HepG2 (cell line): ENCODE results near the gene ETS1. TPM values are rescaled to one million over a fixed set of nuclear protein-coding genes. Genes with fewer than 3 reads are reported as not detected.

ENCODE experiments used
- ATAC-seq: fragments of 200-7000 bp; cut with Tn5 transposase; 3 replicates; pipeline ENCODE4 v1.9.1; 2020; ENCODE audit warnings: mild to moderate bottlenecking, moderate library complexity
- BruUV-seq: library from RNA; stranded (reverse); fragments of 400-500 nt; replicated peaks from 2 replicates; lab custom pipeline; 2021; lab: Mats Ljungman, UMichigan
- CTCF ChIA-PET: fragments of 300-600 bp; formaldehyde crosslinking; extraction: SDS; loops from one replicate; lab custom pipeline; 2021; ENCODE audit warnings: low total read pairs, inconsistent platforms, low intra/inter-chr PET ratio; lab: Yijun Ruan, JAX
- POLR2A ChIA-PET: fragments of 350-600 bp; sonication (Branson Sonifier 250); formaldehyde crosslinking; loops from one replicate; lab custom pipeline; 2020; ENCODE audit warnings: antibody characterized with exemption, inconsistent platforms; lab: Yijun Ruan, JAX
- DNase-seq: peaks from one replicate; pipeline ENCODE4 v3.0.0-alpha.2; 2015; ENCODE audit warnings: low spot score
- FAIRE-seq: peaks from 3 replicates; lab custom pipeline; 2011; peaks lifted over from hg19 to GRCh38; lab: Jason Lieb, UNC
- H2AFZ ChIP-seq: one replicate; pipeline ENCODE4 v1.6.1; 2011; ENCODE audit warnings: low read length, inconsistent platforms
- H3K27ac ChIP-seq: fragments of 300-600 bp; 3 replicates; pipeline ENCODE4 v1.8.0; 2011; ENCODE audit warnings: mixed run types, mild to moderate bottlenecking, mixed read lengths, low read length, inconsistent platforms; ENCODE audit not compliant: insufficient read depth; ENCODE audit errors: extremely low read length
- H3K27me3 ChIP-seq, 2 experiments: fragments of 200-600 bp in 1 of 2; 2 replicates in 1 of 2; 3 replicates in 1 of 2; pipeline versions ENCODE4 v1.6.0 to v1.8.0; 2011; ENCODE audit warnings: low read length in 2 of 2, mild to moderate bottlenecking in 2 of 2, moderate library complexity in 2 of 2, inconsistent platforms in 1 of 2; ENCODE audit not compliant: insufficient read depth in 2 of 2, control insufficient read depth in 1 of 2
- H3K36me3 ChIP-seq, 2 experiments: fragments of 200-600 bp in 1 of 2; replicated peaks in 1 of 2; 2 replicates in 1 of 2; 3 replicates in 1 of 2; pipeline versions ENCODE4 v1.5.1 to v1.8.0; 2011; ENCODE audit warnings: low read length in 2 of 2, inconsistent platforms in 1 of 2; ENCODE audit not compliant: insufficient read depth in 2 of 2, control insufficient read depth in 1 of 2
- H3K4me1 ChIP-seq: 2 replicates; pipeline ENCODE4 v1.5.1; 2012; ENCODE audit warnings: low read length, inconsistent platforms; ENCODE audit not compliant: insufficient read depth
- H3K4me2 ChIP-seq: 2 replicates; pipeline ENCODE4 v1.6.0; 2011; ENCODE audit warnings: low read depth, low read length, inconsistent platforms
- H3K4me3 ChIP-seq, 3 experiments: fragments of 200-600 bp in 1 of 3; sonication (generic), shearing (Covaris generic) in 1 of 3; replicated peaks in 1 of 3; 2 replicates each; pipeline ENCODE4 v1.5.1; 2011 to 2016; ENCODE audit warnings: low read length in 3 of 3, inconsistent platforms in 2 of 3, low read depth in 2 of 3, mild to moderate bottlenecking in 2 of 3, control low read depth in 1 of 3, mixed read lengths in 1 of 3; ENCODE audit not compliant: insufficient read depth in 1 of 3
- H3K79me2 ChIP-seq: one replicate; pipeline ENCODE4 v1.6.1; 2011; ENCODE audit warnings: low read length, inconsistent platforms; ENCODE audit not compliant: insufficient read depth
- H3K9ac ChIP-seq: 2 replicates; pipeline ENCODE4 v1.6.0; 2011; ENCODE audit warnings: mild to moderate bottlenecking, low read depth, low read length, inconsistent platforms; ENCODE audit not compliant: insufficient read depth
- H3K9me3 ChIP-seq: 2 replicates; pipeline ENCODE4 v1.5.1; 2012; ENCODE audit warnings: mild to moderate bottlenecking, low read length
- H4K20me1 ChIP-seq: 2 replicates; pipeline ENCODE4 v1.6.0; 2011; ENCODE audit warnings: inconsistent platforms, mild to moderate bottlenecking, low read length, moderate library complexity; ENCODE audit not compliant: insufficient read depth
- ATF7-NPFF ChIP-seq: sonication (generic); formaldehyde crosslinking; IDR thresholded peaks from 2 replicates; pipeline ENCODE4 v1.8.1; 2023; ENCODE audit warnings: mild to moderate bottlenecking, low read depth, missing genetic modification reagents, moderate library complexity
- EED ChIP-seq: sonication (generic); formaldehyde crosslinking; IDR thresholded peaks from 2 replicates; pipeline ENCODE4 v1.5.0; 2020; ENCODE audit warnings: mild to moderate bottlenecking, missing genetic modification reagents
- KDM6A ChIP-seq: IDR thresholded peaks from 2 replicates; pipeline ENCODE4 v1.6.1; 2016; ENCODE audit warnings: low read depth
- KMT2A ChIP-seq: sonication (generic); formaldehyde crosslinking; IDR thresholded peaks from 2 replicates; pipeline ENCODE4 v1.4.0; 2020; ENCODE audit warnings: missing genetic modification reagents
- MEIS1 ChIP-seq: sonication (generic); formaldehyde crosslinking; IDR thresholded peaks from 2 replicates; pipeline ENCODE4 v1.9.0; 2021; ENCODE audit warnings: mild to moderate bottlenecking, missing genetic modification reagents, moderate library complexity, borderline replicate concordance
- NPAS2 ChIP-seq: sonication (generic); formaldehyde crosslinking; IDR thresholded peaks from 2 replicates; pipeline ENCODE4 v1.8.0; 2022; ENCODE audit warnings: mild to moderate bottlenecking, missing genetic modification reagents, borderline replicate concordance
- NR2F1 ChIP-seq, 2 experiments: fragments of 450-650 bp in 1 of 2; formaldehyde crosslinking in 1 of 2; IDR thresholded peaks; 2 replicates each; pipeline versions ENCODE4 v1.5.0 to v1.6.1; 2016 to 2020; ENCODE audit warnings: mild to moderate bottlenecking in 1 of 2, missing compliant biosample characterization in 1 of 2, missing genetic modification reagents in 1 of 2, moderate library complexity in 1 of 2
- SNAPC2 ChIP-seq: sonication (generic); formaldehyde crosslinking; IDR thresholded peaks from 2 replicates; pipeline ENCODE4 v1.8.1; 2022; ENCODE audit warnings: mild to moderate bottlenecking, missing genetic modification reagents
- SUZ12 ChIP-seq: fragments of 150-350 bp; IDR thresholded peaks from 2 replicates; pipeline ENCODE4 v1.6.1; 2014; ENCODE audit warnings: low read depth, low read length
- ZBTB8A ChIP-seq: sonication (generic); formaldehyde crosslinking; IDR thresholded peaks from 2 replicates; pipeline ENCODE4 v1.4.0; 2020; ENCODE audit warnings: mild to moderate bottlenecking, low read depth, missing genetic modification reagents, borderline replicate concordance
- ZFP82 ChIP-seq: sonication (generic); formaldehyde crosslinking; IDR thresholded peaks from 2 replicates; pipeline ENCODE4 v1.5.1; 2020; ENCODE audit warnings: mild to moderate bottlenecking, missing genetic modification reagents, borderline replicate concordance
- ZNF260 ChIP-seq: sonication (generic); formaldehyde crosslinking; IDR thresholded peaks from 2 replicates; pipeline ENCODE4 v1.4.0; 2020; ENCODE audit warnings: missing genetic modification reagents, low read depth, mild to moderate bottlenecking, borderline replicate concordance
- ZNF761 ChIP-seq: sonication (generic); formaldehyde crosslinking; conservative IDR thresholded peaks from 2 replicates; pipeline ENCODE4 v1.4.0; 2020; ENCODE audit warnings: mild to moderate bottlenecking, missing genetic modification reagents
- WGBS: methylation state at CpG from one replicate; pipeline ENCODE4 v1.1.6; 2017; ENCODE audit warnings: low lambda C conversion rate; 5-methylcytosine and 5-hydroxymethylcytosine counted together
- in situ Hi-C: cut with HindIII; loops from 2 replicates; pipeline ENCODE4 v1.10.0; 2017; ENCODE audit warnings: low pct_unique_long_range_greater_than_20kb; ENCODE audit not compliant: extremely low pct_ligation_motif_present
- intact Hi-C: fragments of 100-400 bp; cut with micrococcal nuclease; formaldehyde crosslinking; loops from one replicate; pipeline ENCODE4 v1.10.0; 2022; ENCODE audit not compliant: unreplicated experiment
- polyA plus RNA-seq, 8 experiments: library from polyadenylated mRNA; depleted of rRNA in 3 of 8; stranded (reverse) in 7 of 8; unstranded in 1 of 8; fragments of >200 nt; fragmentation: Illumina TruSeq in 4 of 8; extraction: Trizol in 4 of 8; gene quantifications; 2 replicates each; pipeline versions ENCODE4 v1.2.1 to v1.2.3, GENCODE V29; 2011 to 2016; ENCODE audit warnings: low read depth in 4 of 8, missing spikeins in 1 of 8, mixed read lengths in 1 of 8; ENCODE audit not compliant: insufficient read depth in 1 of 8
- total RNA-seq, 5 experiments: library from RNA; depleted of rRNA; stranded (reverse); fragments of >200 nt; fragmentation: Illumina TruSeq; extraction: Trizol; gene quantifications; 2 replicates each; pipeline ENCODE4 v1.2.3, GENCODE V29; 2016; ENCODE audit warnings: low read depth in 1 of 5
- TF ChIP-seq, protein P1 (sequence below): sonication (generic); formaldehyde crosslinking; IDR thresholded peaks from 2 replicates; pipeline ENCODE4 v1.5.0; 2020; ENCODE audit warnings: mild to moderate bottlenecking, missing genetic modification reagents, borderline replicate concordance
- TF ChIP-seq, protein P2 (sequence below): sonication (generic); formaldehyde crosslinking; IDR thresholded peaks from 2 replicates; pipeline ENCODE4 v1.4.0; 2020; ENCODE audit warnings: missing genetic modification reagents
- TF ChIP-seq, protein P3 (sequence below): sonication (generic); formaldehyde crosslinking; IDR thresholded peaks from 2 replicates; pipeline ENCODE4 v1.4.0; 2020; ENCODE audit warnings: missing genetic modification reagents

The ETS1 gene
- total and polyA plus RNA-seq, 2 of the 13 experiments (the other 11 are each of a cell fraction or from before 2014, with no cell fraction given): 0.18 to 0.34 TPM

DNA sequence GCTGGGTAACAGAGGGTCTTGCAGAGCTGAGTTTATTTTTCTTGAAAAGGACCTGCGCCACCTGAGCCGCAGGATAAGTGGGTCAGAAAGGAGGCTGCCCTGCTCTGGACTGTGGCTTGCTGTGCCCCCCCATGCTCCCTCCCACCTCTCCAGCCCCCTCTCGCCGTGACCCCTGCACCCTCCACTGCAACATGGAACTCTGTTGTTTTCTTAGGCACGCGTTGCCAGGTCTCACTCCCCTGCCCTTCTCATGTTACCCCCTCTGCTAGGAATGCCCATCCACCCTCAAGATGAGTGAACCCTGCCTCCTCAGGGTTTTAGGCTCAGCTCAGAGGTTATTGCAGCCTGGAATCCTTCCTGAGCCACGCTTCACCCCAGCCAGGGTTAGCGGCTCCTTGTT, 10.8 kb downstream of the ETS1 start:
- no peaks in the 10 kb centered on the region for H3K36me3 ChIP-seq
- no peak overlapping the region for H3K4me2 ChIP-seq
- BruUV-seq: no TSS peak
- ATAC-seq: no peak
- DNase-seq: no peak
- H3K4me1 ChIP-seq: no peaks in the 10 kb centered on the region
- H3K4me3 ChIP-seq: no peak overlapping the region
- no peaks in the 10 kb centered on the region for H3K9me3 ChIP-seq
- H4K20me1 ChIP-seq: no peaks in the 10 kb centered on the region
- in situ Hi-C loops: no loop called here
- no peak for FAIRE-seq
- H3K9ac ChIP-seq: no peak overlapping the region
- no peak overlapping the region for H3K27ac ChIP-seq
- ChIA-PET POLR2A (no interaction called here), CTCF (no interaction called here)
- H3K79me2 ChIP-seq: no peaks in the 10 kb centered on the region
- peaks cover 0 to 3% of the 10 kb centered on the region in 2 experiments; a peak in 1 of 5 replicates for H3K27me3 ChIP-seq
- TF ChIP-seq, protein P1, sequence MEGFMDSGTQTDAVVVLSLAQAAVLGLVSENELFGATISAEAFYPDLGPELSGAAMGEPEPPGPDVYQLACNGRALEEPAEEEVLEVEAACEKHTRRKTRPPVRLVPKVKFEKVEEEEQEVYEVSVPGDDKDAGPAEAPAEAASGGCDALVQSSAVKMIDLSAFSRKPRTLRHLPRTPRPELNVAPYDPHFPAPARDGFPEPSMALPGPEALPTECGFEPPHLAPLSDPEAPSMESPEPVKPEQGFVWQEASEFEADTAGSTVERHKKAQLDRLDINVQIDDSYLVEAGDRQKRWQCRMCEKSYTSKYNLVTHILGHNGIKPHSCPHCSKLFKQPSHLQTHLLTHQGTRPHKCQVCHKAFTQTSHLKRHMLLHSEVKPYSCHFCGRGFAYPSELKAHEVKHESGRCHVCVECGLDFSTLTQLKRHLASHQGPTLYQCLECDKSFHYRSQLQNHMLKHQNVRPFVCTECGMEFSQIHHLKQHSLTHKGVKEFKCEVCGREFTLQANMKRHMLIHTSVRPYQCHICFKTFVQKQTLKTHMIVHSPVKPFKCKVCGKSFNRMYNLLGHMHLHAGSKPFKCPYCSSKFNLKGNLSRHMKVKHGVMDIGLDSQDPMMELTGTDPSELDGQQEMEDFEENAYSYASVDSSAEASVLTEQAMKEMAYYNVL (CRISPR knock-in tag): no peak
- TF ChIP-seq, protein P2, sequence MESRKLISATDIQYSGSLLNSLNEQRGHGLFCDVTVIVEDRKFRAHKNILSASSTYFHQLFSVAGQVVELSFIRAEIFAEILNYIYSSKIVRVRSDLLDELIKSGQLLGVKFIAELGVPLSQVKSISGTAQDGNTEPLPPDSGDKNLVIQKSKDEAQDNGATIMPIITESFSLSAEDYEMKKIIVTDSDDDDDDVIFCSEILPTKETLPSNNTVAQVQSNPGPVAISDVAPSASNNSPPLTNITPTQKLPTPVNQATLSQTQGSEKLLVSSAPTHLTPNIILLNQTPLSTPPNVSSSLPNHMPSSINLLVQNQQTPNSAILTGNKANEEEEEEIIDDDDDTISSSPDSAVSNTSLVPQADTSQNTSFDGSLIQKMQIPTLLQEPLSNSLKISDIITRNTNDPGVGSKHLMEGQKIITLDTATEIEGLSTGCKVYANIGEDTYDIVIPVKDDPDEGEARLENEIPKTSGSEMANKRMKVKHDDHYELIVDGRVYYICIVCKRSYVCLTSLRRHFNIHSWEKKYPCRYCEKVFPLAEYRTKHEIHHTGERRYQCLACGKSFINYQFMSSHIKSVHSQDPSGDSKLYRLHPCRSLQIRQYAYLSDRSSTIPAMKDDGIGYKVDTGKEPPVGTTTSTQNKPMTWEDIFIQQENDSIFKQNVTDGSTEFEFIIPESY (CRISPR knock-in tag): no peak
- TF ChIP-seq KDM6A (no peak), EED (CRISPR knock-in tag) (no peak), ATF7-NPFF (CRISPR knock-in tag) (no peak), NPAS2 (CRISPR knock-in tag) (no peak), SNAPC2 (CRISPR knock-in tag) (no peak), ZNF761 (CRISPR knock-in tag) (no peak), ZFP82 (CRISPR knock-in tag) (no peak), KMT2A (CRISPR knock-in tag) (no peak), ZBTB8A (CRISPR knock-in tag) (no peak), ZNF260 (CRISPR knock-in tag) (no peak), MEIS1 (CRISPR knock-in tag) (no peak), SUZ12 (no peak), NR2F1 (CRISPR knock-in tag; IDR thresholded peaks at IDR 0.05) (no peak)
- TF ChIP-seq, protein P3, sequence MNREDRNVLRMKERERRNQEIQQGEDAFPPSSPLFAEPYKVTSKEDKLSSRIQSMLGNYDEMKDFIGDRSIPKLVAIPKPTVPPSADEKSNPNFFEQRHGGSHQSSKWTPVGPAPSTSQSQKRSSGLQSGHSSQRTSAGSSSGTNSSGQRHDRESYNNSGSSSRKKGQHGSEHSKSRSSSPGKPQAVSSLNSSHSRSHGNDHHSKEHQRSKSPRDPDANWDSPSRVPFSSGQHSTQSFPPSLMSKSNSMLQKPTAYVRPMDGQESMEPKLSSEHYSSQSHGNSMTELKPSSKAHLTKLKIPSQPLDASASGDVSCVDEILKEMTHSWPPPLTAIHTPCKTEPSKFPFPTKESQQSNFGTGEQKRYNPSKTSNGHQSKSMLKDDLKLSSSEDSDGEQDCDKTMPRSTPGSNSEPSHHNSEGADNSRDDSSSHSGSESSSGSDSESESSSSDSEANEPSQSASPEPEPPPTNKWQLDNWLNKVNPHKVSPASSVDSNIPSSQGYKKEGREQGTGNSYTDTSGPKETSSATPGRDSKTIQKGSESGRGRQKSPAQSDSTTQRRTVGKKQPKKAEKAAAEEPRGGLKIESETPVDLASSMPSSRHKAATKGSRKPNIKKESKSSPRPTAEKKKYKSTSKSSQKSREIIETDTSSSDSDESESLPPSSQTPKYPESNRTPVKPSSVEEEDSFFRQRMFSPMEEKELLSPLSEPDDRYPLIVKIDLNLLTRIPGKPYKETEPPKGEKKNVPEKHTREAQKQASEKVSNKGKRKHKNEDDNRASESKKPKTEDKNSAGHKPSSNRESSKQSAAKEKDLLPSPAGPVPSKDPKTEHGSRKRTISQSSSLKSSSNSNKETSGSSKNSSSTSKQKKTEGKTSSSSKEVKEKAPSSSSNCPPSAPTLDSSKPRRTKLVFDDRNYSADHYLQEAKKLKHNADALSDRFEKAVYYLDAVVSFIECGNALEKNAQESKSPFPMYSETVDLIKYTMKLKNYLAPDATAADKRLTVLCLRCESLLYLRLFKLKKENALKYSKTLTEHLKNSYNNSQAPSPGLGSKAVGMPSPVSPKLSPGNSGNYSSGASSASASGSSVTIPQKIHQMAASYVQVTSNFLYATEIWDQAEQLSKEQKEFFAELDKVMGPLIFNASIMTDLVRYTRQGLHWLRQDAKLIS (CRISPR knock-in tag): no peak
- no peak overlapping the region for H2AFZ ChIP-seq
- 10% methylated on average over 8 of the region's 8 CpGs for WGBS
- intact Hi-C loops: no loop called here
